HG02798 (cell line): ENCODE results near the gene PROCA1.
"Not testable (repeated sequence)": the region's sequence is repeated elsewhere in the genome, so short reads cannot be mapped to it uniquely, and the experiment has no call there.

ENCODE experiments used
- ATAC-seq: cut with Tn5 transposase; IDR thresholded peaks from one replicate; pipeline ENCODE4 v1.9.1; 2021; ENCODE audit warnings: mild to moderate bottlenecking; ENCODE audit not compliant: unreplicated experiment, poor library complexity

Gene PROCA1

DNA sequence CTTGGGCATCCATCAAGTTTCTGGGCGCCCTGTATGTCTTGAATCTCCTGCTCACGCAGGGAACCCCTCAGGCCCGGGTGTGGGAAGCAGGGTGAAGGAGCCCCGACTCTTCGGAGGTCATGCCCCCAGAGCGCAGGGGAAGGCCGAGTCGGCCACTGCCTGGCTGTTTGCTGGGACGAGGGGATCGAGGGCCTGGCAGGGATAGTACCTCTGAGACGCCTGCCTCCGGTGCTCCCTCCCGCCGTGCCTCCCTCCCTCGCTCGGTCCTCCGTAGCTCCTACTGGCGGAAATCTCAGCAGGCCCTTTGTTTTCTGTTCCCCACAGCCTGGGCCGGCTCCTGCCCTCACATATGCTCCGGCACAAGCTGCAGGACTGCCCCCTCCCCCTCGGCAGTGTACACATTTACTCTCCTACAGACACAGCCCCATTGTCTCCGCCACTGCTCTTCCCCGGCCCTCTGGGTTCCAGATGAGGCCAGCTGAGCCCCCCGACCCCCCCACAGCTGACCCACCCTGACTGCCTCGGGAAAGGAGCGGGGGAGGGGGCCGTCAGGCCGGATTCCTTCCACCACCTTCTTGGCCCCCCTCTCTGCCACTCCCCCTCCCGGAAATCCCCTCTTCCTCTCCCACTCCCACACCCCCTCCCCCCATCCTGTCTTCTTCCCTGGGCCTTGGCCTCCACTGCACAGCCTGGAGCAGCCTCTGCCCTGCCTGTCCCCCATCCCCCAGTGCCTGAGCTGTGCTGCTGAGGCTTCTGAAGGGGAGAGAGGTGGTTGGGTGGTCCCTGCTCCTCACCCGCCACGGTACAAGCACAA lies 33.5 kb upstream of the PROCA1 start:
- ATAC-seq, result no peak

DNA sequence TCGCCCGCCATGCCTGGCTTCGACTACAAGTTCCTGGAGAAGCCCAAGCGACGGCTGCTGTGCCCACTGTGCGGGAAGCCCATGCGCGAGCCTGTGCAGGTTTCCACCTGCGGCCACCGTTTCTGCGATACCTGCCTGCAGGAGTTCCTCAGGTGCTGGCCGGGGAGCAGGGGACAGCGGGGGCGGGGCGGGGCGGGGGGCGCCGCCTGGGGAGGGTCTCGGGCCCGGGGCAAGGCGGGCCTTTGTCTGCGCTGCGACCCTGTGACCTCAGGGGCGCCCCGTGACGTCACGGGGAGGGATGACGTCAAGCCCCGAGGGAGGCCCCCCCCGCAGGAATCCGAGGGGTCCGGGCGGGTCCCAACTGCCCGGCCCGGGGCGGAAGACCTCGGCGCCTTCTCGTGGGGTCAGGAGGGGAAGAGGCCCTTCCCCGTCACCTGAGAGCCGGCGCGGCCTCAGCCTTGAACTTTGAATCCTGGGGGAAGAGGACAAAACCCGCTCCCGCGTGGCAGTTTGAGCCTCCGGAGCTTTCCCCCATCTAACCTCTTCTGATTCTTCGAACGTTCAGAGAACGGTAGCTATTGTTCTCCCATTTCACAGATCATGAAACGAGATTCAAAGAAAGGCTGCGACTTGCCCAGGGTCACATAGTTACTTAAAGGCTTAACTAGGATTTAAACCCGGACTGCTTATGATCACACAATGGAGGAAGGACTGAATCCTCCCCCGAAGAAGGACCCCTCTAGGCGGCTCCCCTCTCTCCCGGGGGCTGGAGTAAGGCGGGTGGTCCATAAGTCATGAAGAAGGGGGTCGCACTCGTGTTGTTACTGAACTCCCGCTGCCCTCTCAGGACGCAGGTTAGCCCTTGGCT lies 32.6 kb upstream of the PROCA1 start:
- ATAC-seq, result peak; percentile 36

DNA sequence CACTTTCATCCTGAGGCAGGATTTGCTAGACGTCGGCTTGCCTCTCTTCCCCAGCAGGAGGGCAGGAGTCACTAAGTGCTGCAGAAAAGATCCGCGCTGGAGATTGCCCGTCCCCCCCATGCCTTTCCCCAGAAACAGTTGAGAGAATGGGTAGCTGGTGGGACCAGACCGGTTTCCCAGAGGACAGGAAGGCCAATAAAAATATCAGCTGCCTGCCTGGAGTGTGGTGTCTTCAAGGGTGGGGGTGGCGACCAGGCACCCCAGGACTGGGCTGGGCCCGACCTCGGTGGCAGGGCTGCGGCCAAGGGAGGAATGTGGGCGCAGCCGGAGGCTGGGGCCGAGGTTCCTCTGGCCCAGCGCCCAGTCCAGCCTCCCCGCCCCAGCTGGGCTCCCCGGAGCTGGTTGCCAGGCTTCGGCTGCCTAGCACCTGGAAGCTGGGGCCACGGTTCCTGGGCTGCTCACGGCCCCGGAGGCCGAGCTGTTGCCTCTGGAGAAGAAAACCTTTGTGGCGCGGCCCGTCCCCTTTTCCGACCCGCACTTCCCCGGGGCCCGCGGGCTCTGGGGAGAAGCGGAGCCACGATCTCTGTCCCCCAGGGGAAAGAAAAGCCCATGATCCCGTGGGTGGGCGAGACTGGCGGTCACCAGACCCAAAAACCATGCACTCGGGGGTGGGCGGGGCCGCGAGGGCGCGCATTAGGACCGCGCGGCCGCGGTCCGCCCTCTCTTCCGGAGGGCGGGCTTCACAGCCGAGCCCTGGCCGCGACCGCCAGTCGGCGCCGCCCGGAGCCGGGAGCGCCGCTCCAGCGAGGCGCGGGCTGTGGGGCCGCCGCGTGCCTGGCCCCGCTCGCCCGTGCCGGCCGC lies 31.8 kb upstream of the PROCA1 start, which contains the start of gene TRAF4:
Gene TRAF4, plus strand, starts transcription at position 769 of the 861 bp plus-strand sequence. CDS start 102 bp downstream, outside the sequence.
- ATAC-seq, result peak; percentile 79

DNA sequence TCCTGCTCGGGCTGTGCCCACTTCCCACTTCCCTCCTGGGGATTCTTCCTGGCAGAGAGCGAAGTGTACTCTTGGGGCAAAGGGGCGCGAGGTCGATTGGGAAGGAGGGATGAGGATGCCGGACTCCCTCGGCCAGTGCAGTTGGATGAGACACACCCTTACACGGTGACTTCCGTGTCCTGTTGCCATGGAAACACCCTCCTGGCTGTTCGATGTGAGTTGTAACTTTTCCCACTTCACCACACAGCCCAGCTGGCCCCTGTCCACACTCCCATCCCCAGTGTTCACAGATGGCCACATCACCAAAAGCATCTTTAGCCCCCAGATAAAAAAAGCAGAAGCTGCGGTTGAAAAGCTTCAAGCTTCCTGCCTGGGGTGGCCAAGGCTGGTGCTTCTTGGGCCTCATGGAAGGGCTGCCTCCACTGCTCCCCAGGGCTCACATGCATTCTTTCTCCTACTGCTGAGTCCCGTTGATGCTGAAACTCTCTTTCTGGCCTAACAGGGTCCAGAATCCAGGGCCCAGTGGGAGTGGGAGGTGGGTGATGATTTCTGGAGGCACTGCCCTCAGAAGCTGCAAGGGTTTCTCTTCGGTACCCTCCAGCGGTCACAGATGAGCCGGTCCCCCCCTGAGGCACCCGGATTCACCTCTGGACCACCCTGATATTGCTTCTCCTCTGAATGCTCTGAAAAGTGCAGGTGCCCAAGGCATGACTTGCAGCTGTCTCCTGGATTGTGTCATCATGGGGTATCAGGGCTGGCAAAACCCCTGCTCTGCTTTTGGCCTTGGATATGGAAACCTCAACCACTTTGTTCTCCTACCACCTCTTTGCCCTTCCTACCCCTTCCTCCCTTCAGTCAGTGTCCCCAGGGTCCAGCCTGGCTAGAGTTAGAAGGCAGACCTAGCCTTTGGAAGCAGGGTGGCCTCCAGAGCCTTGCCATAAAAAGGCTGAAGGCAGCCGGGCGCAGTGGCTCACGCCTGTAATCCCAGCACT lies 30.0 kb upstream of the PROCA1 start:
- no peak for ATAC-seq

DNA sequence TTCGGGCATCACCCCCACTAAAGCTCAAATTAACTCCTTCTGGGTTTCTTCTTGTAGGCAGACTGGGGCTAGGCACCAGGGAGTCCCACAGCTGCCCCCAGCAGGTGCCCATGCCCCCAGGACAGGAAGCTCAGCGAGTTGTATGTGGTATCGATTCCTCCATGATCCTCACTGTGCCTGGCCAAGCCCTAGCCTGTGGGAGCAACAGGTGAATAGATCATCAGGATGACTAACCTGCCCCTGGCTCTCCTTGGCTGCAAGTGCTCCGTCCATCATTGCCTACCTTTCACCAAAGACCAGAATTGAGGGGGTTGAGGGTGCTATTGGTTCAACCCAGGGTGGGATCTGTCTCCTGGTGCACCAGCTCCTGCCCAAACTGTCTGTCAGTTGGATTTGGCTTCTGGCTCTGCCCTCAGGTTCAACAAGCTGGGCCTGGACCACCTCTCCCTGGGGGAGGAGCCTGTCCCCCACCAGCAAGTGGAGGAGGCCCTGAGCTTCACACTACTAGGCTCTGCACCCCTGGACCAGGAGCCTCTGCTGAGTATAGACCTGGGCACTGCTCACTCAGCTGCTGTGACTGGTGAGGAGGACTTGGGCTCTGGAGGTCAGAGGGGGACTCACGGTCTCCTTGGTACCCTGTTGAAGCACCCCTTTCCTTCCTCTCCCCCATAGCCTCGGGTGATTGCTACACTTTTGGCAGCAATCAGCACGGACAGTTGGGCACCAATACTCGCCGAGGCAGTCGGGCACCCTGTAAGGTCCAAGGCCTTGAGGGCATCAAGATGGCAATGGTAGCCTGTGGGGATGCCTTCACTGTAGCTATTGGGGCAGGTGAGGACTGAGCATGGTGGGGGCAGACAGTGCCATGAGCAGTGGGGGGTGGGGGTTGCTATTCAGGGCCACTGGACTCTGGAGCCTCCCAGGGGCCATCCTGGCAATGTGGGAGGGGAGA lies 29.0 kb upstream of the PROCA1 start:
- ATAC-seq, result no peak

DNA sequence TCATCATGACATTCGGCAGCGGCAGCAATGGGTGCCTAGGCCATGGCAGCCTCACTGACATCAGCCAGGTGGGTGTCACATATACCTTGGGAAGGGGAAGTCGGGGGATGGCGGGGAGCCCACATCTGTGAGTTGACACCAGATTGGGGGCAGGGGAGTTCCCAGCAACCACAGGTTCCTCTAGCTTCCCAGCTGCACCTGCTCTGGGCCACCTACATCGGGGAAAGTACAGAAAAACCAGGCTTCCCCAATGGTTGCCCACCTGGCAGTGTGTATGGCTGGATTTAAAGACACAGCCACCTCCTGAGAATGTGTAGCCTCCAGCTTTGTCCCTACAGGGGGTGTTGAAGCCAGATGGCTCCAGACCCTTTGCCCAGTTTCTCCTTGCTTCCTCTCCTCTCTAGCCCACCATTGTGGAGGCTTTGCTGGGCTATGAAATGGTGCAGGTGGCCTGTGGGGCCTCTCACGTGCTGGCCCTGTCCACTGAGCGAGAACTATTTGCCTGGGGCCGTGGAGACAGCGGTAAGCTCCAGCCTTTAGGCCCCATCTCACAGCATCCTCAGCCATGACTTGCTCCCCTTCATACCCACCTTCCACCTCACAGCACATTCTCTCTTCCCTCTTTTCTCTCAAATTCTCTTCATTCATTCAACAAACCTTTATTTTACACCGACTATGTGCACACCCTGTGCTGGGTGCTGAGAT lies 27.1 kb upstream of the PROCA1 start:
- peak; percentile 33 for ATAC-seq

DNA sequence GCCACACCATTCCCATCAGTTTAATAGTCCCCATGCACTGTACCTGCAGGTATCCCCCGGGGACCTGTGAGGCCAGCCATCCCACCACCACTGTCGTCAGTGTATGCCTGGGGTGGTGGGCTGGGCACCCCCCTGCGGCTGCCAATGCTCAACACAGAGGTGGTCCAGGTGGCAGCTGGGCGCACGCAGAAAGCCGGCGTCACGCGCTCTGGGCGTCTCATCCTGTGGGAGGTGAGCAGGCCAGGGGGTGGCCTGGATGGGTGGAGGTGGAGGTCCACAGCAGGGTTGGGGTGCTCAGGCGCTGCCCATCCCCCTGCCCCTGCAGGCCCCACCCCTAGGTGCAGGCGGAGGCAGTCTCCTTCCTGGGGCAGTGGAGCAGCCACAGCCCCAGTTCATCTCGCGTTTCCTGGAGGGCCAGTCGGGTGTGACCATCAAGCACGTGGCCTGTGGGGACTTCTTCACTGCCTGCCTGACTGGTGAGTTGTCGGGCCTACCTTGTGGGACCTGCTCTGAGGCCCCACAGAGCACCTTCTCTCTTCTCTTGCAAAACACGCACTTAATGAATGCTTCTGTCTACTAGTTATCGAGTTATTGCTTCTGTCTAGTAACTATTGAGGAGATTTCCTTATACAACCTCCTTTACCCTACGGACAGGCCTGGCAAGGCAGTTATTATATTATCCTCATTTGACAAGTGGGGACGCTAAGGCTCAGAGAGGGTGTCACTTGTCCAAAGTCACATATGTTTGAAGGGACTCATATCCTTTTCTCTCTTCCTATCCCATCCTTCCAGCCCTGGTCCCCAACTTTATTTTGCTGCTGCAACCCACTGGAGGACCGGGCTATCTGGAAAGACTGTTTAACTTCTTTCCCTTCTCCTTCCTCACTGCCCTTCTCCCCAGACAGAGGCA lies 26.3 kb upstream of the PROCA1 start:
- peak; percentile 58 for ATAC-seq

DNA sequence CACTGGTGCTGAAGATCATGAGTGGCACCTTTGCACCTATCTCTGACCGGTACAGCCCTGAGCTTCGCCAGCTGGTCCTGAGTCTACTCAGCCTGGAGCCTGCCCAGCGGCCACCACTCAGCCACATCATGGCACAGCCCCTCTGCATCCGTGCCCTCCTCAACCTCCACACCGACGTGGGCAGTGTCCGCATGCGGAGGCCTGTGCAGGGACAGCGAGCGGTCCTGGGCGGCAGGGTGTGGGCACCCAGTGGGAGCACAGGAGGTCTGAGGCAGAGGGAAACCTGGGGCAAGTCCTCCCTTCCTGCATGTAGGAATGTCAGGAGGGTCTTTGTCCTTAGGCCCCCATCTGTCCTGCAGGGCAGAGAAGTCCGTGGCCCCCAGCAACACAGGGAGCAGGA lies 25.6 kb upstream of the PROCA1 start:
- ATAC-seq, result no peak

DNA sequence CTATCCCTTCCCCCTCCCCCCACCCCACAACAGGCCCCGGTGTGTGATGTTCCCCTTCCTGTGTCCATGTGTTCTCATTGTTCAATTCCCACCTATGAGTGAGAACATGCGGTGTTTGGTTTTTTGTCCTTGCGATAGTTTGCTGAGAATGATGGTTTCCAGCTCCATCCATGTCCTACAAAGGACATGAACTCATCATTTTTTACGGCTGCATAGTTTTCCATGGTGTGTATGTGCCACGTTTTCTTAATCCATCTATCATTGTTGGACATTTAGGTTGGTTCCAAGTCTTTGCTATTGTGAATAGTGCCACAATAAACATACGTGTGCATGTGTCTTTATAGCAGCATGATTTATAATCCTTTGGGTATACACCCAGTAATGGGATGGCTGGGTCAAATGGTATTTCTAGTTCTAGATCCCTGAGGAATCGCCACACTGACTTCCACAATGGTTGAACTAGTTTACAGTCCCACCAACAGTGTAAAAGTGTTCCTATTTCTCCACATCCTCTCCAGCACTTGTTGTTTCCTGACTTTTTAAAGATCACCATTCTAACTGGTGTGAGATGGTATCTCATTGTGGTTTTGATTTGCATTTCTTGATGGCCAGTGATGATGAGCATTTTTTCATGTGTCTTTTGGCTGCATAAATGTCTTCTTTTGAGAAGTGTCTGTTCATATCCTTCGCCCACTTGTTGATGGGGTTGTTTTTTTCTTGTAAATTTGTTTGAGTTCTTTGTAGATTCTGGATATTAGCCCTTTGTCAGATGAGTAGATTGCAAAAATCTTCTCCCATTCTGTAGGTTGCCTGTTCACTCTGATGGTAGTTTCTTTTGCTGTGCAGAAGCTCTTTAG lies 24.5 kb upstream of the PROCA1 start:
- ATAC-seq, result not testable (repeated sequence)

DNA sequence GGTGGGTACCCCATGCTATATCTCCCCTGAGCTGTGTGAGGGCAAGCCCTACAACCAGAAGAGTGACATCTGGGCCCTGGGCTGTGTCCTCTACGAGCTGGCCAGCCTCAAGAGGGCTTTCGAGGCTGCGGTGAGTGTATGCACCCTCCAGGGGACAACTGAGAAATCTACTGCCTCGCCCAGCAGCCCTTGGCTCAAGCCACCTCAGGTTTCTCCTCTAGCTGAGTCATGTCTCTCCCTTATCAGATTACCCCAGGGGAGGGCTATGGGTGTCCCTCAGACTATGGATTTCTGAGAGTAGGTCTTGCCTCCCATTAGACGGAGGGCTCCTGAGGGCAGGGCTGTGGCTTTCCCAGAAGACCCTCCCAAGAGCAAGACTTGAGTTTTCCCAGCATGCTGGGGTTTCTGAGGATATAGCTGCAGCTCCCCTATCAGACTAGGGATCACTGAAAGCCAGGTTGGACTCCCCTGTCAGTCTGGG lies 23.6 kb upstream of the PROCA1 start:
- no peak for ATAC-seq

DNA sequence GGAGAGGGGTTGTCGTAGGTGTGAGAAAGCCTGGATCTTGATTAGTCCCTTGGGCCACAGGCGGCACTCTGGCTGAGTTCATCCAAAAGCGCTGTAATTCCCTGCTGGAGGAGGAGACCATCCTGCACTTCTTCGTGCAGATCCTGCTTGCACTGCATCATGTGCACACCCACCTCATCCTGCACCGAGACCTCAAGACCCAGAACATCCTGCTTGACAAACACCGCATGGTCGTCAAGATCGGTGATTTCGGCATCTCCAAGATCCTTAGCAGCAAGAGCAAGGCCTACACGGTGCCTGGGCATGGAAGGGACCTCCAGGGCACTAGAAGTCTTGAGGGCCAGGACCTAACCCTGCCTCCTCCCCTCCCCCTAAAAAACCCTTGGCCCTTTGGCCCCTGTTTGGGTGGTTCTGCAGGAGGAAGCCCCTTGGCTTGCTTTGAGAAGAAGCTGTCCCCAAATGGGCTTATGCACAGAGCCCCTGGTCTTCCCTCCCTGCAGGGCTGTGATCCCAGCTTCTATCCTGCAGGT lies 23.1 kb upstream of the PROCA1 start:
- ATAC-seq, result no peak

DNA sequence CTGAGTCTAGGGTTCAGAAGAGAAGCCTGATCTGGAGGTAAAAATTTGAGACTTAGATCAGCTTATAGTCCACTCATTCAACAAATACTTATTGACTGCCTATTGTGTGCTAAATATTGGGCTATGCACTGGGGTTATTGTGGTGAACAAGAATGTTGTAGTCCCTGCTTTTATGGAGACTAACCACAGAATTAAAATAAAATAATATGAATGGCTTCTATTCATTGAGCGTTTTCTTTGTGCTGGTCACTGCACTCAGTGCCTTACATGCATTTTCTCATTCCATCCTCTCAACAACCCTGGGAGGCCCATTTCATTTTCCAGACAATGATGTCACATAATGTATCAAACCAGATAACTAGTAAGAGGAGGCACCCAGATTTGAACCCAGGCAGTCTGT lies 21.7 kb upstream of the PROCA1 start:
- ATAC-seq, result no peak

DNA sequence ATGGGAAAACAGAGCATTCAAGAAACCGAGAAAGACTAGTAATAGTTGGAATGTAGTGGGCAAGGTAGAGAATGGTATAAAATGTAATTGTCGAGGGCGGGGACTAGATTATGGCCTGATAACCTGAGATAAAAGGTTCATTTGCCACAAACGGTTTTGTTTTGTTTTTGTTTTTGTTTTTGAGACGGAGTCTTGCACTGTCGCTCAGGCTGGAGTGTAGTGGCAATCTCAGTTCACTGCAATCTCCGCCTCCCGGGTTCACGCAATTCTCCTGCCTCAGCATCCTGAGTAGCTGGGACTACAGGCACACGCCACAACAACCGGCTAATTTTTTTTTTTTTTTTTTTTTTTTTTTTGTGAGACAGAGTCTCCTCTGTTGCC lies 18.3 kb upstream of the PROCA1 start:
- ATAC-seq, result no peak

DNA sequence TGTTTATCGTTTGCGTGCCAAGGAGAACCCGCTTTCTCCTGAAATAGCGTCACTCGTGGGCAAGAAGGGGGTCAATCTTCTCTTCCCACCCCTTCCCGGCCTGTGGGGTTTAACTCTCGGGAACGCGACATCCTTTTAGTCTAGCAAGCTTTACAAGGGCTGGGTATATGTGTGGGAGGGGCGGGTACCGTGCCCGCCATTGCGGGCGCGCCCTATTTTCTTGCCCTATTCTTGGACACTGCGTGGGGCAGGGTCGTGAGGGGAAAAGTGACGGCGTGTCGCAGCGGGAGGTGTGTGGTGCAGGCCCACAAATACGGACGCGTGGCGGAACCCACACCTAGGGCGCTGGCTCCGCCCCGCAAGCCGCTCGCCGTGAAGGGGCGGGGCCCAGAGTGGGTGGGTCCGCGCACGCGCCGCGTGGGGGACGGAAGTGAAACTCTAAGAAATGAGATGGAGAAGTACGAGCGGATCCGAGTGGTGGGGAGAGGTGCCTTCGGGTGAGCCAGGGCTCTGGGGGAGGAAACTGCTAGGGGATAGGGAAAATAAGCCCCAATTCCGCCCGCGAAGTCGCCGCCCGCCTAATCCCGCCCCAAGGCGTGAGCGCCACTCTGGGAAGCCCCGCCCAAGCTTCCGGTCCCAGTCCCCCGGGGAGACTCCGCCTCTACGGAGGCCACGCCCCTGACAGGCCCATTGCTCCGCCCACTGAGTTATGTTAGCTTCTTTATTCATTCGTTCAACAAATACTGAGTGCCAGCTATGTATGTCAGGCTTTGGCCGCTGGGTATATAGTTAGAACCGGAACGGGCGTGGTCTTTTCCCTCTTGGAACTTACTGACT lies 16.9 kb upstream of the PROCA1 start, which contains the start of gene NEK8:
Gene NEK8, plus strand, starts transcription at position 425 of the 837 bp plus-strand sequence. Its CDS starts 26 bp downstream, at position 451.
- ATAC-seq, result peak; percentile 56
